ENCODE results near the gene SPATS2.

Gene SPATS2

GRCh38 chr12:49542592-49543160, 175.4 kb downstream of the SPATS2 start:
- TF ChIP-seq ZFX (IDR thresholded peaks at IDR 0.05; ENCODE audit: borderline replicate concordance): no peak
- TF ChIP-seq, protein P1, sequence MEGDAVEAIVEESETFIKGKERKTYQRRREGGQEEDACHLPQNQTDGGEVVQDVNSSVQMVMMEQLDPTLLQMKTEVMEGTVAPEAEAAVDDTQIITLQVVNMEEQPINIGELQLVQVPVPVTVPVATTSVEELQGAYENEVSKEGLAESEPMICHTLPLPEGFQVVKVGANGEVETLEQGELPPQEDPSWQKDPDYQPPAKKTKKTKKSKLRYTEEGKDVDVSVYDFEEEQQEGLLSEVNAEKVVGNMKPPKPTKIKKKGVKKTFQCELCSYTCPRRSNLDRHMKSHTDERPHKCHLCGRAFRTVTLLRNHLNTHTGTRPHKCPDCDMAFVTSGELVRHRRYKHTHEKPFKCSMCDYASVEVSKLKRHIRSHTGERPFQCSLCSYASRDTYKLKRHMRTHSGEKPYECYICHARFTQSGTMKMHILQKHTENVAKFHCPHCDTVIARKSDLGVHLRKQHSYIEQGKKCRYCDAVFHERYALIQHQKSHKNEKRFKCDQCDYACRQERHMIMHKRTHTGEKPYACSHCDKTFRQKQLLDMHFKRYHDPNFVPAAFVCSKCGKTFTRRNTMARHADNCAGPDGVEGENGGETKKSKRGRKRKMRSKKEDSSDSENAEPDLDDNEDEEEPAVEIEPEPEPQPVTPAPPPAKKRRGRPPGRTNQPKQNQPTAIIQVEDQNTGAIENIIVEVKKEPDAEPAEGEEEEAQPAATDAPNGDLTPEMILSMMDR (IDR thresholded peaks at IDR 0.05): no peak
- H3K27ac ChIP-seq: no peak overlapping the region

DNA sequence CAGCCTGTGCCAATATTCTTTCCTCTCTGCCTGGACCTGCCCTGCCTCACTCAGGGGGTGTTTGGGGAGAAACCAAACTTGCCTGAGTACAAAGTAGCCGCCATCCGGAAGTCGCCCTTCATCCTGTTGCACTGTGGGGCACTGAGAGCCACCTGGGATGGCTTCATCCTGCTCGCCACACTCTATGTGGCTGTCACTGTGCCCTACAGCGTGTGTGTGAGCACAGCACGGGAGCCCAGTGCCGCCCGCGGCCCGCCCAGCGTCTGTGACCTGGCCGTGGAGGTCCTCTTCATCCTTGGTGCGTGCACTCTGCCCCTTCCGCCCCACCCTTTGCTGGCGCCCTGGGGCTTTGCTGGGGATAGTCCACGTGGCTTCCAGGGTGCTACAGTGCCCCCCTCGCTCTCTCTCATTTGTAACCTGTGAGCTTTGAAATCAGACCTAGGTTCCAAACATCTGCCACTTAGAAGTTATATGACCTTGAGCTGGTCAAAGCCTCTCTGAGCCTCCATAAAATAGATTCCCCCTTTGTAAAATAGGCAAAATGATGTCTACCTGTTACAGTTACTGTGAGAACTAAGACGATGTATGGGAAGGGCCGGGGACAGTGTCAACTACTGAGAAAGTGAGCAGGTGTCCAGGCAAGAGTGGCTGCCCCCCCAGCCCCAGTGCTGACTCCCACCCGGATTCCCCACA, 176.1 kb downstream of the SPATS2 start:
- H3K27ac ChIP-seq: no peak overlapping the region
- TF ChIP-seq, protein P1 (IDR thresholded peaks at IDR 0.05): no peak
- no peak for TF ChIP-seq ZFX (IDR thresholded peaks at IDR 0.05; ENCODE audit: borderline replicate concordance)

DNA sequence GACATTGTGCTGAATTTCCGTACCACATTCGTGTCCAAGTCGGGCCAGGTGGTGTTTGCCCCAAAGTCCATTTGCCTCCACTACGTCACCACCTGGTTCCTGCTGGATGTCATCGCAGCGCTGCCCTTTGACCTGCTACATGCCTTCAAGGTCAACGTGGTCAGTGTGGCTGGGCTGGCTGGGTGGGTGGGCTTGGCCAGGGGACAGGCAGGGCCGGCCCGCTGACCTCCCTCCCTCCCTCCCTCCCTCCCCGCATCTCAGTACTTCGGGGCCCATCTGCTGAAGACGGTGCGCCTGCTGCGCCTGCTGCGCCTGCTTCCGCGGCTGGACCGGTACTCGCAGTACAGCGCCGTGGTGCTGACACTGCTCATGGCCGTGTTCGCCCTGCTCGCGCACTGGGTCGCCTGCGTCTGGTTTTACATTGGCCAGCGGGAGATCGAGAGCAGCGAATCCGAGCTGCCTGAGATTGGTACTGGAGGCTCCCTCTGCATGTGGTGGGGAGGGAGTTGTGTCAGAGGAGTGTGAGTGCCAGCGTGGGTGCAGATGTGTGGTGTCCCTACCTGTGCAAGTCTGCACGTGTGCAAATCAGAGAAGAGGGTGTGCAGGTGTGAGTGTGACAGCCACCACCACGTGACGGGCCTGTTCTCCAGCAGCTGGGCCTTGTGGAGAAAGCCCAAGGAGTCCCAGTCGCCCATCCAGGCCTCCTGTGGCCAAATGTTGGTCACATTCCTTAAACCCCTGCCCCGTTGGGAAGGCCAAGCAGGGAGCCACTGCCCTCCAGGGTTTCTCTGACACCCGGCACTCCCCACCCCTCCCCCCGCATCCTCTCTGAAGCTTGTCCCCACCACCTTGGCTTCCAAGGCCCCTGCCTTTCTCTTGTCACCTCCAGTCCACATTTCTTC, 176.9 kb downstream of the SPATS2 start:
- no peak for TF ChIP-seq ZFX (IDR thresholded peaks at IDR 0.05; ENCODE audit: borderline replicate concordance)
- TF ChIP-seq, protein P1 (IDR thresholded peaks at IDR 0.05): no peak
- H3K27ac ChIP-seq: no peak overlapping the region

DNA sequence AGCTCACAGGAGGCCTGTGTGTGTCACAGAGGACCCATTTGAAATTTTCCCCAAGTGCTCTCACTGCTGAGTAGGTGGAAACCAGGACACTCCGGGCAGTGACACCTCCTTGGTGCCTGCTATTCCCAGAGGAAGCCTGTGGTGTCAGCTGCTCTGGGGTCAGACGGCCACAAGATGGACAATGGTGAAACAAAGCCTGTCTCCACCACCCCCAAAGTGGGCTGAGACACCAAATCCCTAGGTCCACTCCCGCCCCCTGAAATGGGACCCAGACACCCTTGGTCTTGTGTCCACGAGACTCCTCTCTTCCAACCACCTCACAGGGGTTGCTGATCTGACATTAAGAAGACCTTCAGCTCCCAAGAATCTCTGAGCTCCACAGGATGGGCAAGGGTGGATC, 178.6 kb downstream of the SPATS2 start:
- no peak for TF ChIP-seq ZFX (IDR thresholded peaks at IDR 0.05; ENCODE audit: borderline replicate concordance)
- no peak overlapping the region for H3K27ac ChIP-seq

GRCh38 chr12:49546481-49546880, 179.2 kb downstream of the SPATS2 start:
- TF ChIP-seq, protein P1 (IDR thresholded peaks at IDR 0.05): no peak
- no peak for TF ChIP-seq ZFX (IDR thresholded peaks at IDR 0.05; ENCODE audit: borderline replicate concordance)
- no peak overlapping the region for H3K27ac ChIP-seq

DNA sequence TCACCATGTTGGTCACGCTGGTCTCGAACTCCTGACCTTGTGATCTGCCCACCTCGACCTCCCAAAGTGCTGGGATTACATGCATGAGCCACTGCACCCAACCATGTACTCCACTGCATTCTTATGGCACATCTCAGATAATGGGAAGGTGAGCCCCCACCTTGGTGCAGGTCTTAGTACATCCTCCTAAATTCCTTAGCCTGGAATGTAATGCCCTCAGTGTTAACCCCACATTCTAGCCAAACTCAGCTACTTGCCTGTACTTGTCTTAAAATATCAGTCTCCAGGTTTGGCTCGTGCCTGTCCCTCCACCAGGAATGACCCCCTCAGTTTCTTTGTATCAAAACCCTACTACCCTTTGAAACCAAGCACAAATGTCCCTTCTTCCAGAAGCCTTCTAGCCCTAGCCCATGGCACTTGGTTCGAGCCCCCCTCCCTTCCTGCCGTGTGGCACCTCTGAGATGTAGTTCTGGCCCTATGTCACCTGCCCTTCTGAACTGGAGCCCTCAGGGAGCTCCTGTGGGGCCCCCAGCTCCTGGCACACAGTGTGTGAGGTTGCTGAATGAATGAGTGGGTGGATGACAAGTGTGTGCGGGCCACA, 179.9 kb downstream of the SPATS2 start:
- TF ChIP-seq, protein P1 (IDR thresholded peaks at IDR 0.05): no peak
- TF ChIP-seq ZFX (IDR thresholded peaks at IDR 0.05; ENCODE audit: borderline replicate concordance): no peak
- no peak overlapping the region for H3K27ac ChIP-seq

- no peak overlapping the region for H3K27ac ChIP-seq
- TF ChIP-seq ZFX (IDR thresholded peaks at IDR 0.05; ENCODE audit: borderline replicate concordance): no peak
- TF ChIP-seq, protein P1 (IDR thresholded peaks at IDR 0.05): no peak
Measured at GRCh38 chr12:49548481-49548821, 181.2 kb downstream of the SPATS2 start.
